ENCODE results near the gene PA2G4. TPM values are rescaled to one million over a fixed set of nuclear protein-coding genes. Genes with fewer than 3 reads are reported as not detected.

Gene PA2G4
- total RNA-seq, 2 donors from 2014 or later, result 69.6 to 155 TPM

DNA sequence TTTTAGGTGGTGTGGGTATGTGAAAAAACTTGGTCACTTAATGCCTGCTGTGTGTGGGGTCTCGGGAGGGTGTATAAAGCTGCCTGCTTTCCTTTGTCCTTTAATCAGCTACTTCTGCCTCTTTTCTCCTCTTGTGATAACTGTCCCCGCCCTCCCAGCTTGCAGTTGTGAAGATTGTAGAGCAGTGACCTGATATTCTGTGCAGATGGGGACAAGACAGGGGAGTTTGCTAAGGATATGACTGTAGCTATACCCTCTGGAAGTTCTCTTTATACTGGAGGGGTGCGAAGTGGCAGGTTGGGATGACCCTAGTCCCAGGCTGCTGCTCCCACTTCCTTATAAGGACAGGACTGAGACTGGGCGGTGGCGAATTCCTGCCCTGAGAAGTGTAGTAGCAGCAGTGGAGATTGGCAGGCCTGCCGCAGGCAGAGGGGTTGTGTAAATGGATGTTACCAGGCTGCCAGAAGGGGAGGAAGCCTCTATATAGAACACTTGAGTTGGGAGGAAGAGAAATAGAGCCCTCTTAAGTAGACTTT is 54.6 kb downstream of the PA2G4 start:
- Histone ChIP-seq H3K9me3 (no peaks in the 10 kb centered on the region), H3K27me3 (no peaks in the 10 kb centered on the region), H3K4me3 (peak overlapping the region; percentile 76), H3K36me3 (peaks cover 13% of the 10 kb centered on the region), H3K4me1 (peaks cover 8% of the 10 kb centered on the region), H3K27ac (peak overlapping the region; percentile 96), H3K9ac (ENCODE audit: low read depth in 2 of 2, low read length in 2 of 2) (peak overlapping the region; percentile 93 to 100)
- intact Hi-C loops (cut with DNase I), result no loop called here
- TF ChIP-seq CTCF (IDR thresholded peaks at IDR 0.05), result no peak
- DNase-seq, result peak; percentile 92

- H3K4me3 ChIP-seq, result peak overlapping the region; percentile 76
- H3K27ac ChIP-seq, result peak overlapping the region; percentile 96
- H3K9ac ChIP-seq (ENCODE audit: low read depth in 2 of 2, low read length in 2 of 2), result peak overlapping the region; percentile 93 to 100
- no peaks in the 10 kb centered on the region for H3K27me3 ChIP-seq
- no peak for DNase-seq
- intact Hi-C loops (cut with DNase I), result loop anchor here (5.0 kb wide), 1 partner anchor 32 kb away; the partner anchor contains the start of gene ESYT1
- H3K4me1 ChIP-seq, result peaks cover 8% of the 10 kb centered on the region
- H3K36me3 ChIP-seq, result peaks cover 13% of the 10 kb centered on the region
- H3K9me3 ChIP-seq, result no peaks in the 10 kb centered on the region
- no peak for TF ChIP-seq CTCF (IDR thresholded peaks at IDR 0.05)
Measured at GRCh38 chr12:56159482-56160192, 55.3 kb downstream of the PA2G4 start.

DNA sequence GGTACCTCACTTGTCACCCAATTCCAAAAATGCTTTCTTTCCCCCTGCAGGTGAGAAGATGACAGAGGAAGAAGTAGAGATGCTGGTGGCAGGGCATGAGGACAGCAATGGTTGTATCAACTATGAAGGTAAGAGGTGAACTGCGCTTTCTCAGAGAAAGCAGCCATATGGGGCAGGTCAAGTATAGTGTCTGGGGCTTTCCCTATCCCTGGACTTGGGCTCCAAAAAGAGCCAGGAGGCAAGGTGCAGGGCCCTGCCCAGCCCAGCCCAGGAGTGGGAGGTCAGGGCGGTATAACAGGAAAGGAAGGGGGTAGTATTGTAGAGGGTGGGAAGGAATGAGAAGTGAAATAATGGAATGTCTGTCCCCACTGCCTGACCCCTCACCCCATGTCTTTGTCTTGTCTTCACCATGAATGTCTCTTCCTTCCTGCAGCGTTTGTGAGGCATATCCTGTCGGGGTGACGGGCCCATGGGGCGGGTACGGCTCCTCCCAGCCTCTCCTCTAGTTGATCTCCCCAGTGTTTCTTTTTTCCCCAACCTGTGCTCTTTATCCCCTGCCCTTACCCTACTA is 55.9 kb downstream of the PA2G4 start:
- no peak for TF ChIP-seq CTCF (IDR thresholded peaks at IDR 0.05)
- Histone ChIP-seq H3K9ac (ENCODE audit: low read depth in 2 of 2, low read length in 2 of 2) (peak overlapping the region; percentile 93 to 100), H3K36me3 (peaks cover 16% of the 10 kb centered on the region), H3K4me1 (peaks cover 8% of the 10 kb centered on the region), H3K27me3 (no peaks in the 10 kb centered on the region), H3K4me3 (peak overlapping the region; percentile 76), H3K27ac (peak overlapping the region; percentile 96), H3K9me3 (no peaks in the 10 kb centered on the region)
- DNase-seq, result no peak
- intact Hi-C loops (cut with DNase I), result loop anchor here (5.0 kb wide), 1 partner anchor 33 kb away; the partner anchor contains the start of gene ESYT1

DNA sequence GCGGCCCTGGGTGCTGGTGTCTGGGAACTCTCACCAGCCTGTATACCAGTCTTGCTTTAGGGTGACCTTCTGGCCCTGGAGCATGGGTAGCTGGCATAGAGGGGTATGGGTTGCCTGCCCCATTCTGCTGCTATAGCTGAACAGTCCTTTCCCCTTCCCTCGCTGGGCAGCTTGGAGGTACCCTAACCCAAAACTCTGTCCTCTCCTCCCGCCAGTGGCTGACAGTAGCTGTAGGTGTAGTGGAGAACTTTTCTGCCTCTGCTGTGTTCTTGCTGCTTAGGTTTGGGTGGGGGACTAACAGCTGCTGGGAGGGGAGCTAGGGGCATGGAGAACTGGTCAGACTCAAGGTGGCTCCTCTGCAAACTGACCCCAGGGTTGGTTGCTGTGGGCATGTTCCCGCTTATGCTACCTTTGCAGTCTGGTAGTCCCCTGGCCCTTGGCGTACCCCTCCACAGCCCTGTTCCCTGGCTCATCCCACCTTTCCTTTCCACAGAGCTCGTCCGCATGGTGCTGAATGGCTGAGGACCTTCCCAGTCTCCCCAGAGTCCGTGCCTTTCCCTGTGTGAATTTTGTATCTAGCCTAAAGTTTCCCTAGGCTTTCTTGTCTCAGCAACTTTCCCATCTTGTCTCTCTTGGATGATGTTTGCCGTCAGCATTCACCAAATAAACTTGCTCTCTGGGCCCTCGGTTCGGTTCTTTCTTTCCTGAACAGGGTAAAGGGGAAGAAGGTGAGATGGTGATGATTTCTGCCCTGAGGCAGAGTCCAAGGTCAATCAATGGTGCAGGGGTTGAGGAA is 56.7 kb downstream of the PA2G4 start:
- H3K27ac ChIP-seq, result peak overlapping the region; percentile 96
- H3K9me3 ChIP-seq, result no peaks in the 10 kb centered on the region
- intact Hi-C loops (cut with DNase I), result loop anchor here (5.0 kb wide), 1 partner anchor 34 kb away; the partner anchor contains the start of gene ESYT1
- no peak for TF ChIP-seq CTCF (IDR thresholded peaks at IDR 0.05)
- peak overlapping the region; percentile 93 to 100 for H3K9ac ChIP-seq (ENCODE audit: low read depth in 2 of 2, low read length in 2 of 2)
- no peak for DNase-seq
- no peaks in the 10 kb centered on the region for H3K27me3 ChIP-seq
- peak overlapping the region; percentile 76 for H3K4me3 ChIP-seq
- H3K36me3 ChIP-seq, result peaks cover 17% of the 10 kb centered on the region
- H3K4me1 ChIP-seq, result peaks cover 8% of the 10 kb centered on the region

Measured in colonic mucosa (tissue), 4 donors.